GM12891 (cell line): ENCODE measurements around the gene OVCH1.
A peak's percentile ranks its signal among the peaks of the same experiment; 100 is the strongest.

ENCODE experiments used
- DNase-seq: peaks from one replicate; pipeline ENCODE4 v3.0.0; 2011; ENCODE audit warnings: low spot score; ENCODE audit not compliant: insufficient read length
- FAIRE-seq: peaks from 2 replicates; lab custom pipeline; 2011; peaks lifted over from hg19 to GRCh38; lab: Jason Lieb, UNC
- PAX5 ChIP-seq: IDR thresholded peaks from 2 replicates; pipeline ENCODE4 v1.6.1; 2011; ENCODE audit warnings: low read length, moderate library complexity, mild to moderate bottlenecking; ENCODE audit not compliant: insufficient read depth, severe bottlenecking
- POLR2A ChIP-seq: IDR thresholded peaks from 2 replicates; pipeline ENCODE4 v1.6.1; 2011; ENCODE audit warnings: low read depth, low read length, control low read depth
- POLR2AphosphoS5 ChIP-seq: IDR thresholded peaks from 2 replicates; pipeline ENCODE4 v1.6.1; 2011; ENCODE audit warnings: low read depth, low read length, control low read depth
- POU2F2 ChIP-seq: IDR thresholded peaks from 2 replicates; pipeline ENCODE4 v1.6.1; 2011; ENCODE audit warnings: low read depth, mild to moderate bottlenecking, control low read depth, low read length, moderate library complexity
- SPI1 ChIP-seq: IDR thresholded peaks from 2 replicates; pipeline ENCODE4 v1.6.1; 2011; ENCODE audit warnings: low read depth, low read length, control low read depth
- TAF1 ChIP-seq: IDR thresholded peaks from 2 replicates; pipeline ENCODE4 v1.6.1; 2011; ENCODE audit warnings: low read depth, low read length, control low read depth

OVCH1 gene

GRCh38 chr12:29426498-29426897, 71.0 kb downstream of the OVCH1 start:
- TF ChIP-seq POLR2A (no peak), POU2F2 (no peak), POLR2AphosphoS5 (no peak), PAX5 (no peak), SPI1 (no peak), TAF1 (no peak)
- DNase-seq (no peak), FAIRE-seq (no peak)

DNA sequence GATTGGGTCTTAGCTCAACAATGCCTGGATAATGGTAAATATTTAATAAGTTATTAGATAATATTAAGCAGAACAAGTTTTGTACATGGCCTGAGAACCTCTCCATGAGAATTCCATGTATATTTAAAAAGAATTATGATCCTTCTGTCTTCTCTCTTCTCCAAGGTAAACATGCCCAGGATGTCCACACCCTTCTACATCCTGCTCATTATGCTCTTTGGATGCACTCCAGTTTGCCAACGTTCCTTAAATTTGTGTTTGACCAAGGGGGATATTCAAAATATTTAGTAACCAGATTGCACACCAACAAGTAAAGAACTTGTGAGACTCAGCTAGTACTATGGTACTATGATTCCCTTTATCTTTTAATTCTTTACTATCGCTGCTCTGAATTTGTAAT, 71.8 kb downstream of the OVCH1 start:
- DNase-seq = no peak
- FAIRE-seq = no peak
- TF ChIP-seq POLR2A = no peak
- no peak for TF ChIP-seq POLR2AphosphoS5
- TF ChIP-seq SPI1 = no peak
- TF ChIP-seq PAX5 = no peak
- TF ChIP-seq TAF1 = no peak
- no peak for TF ChIP-seq POU2F2

- FAIRE-seq (no peak), DNase-seq (no peak)
- no peak for TF ChIP-seq TAF1
- no peak for TF ChIP-seq POU2F2
Observed at GRCh38 chr12:29416748-29417147, 80.7 kb downstream of the OVCH1 start.

- FAIRE-seq = no peak
- TF ChIP-seq POLR2AphosphoS5 = no peak
- no peak for TF ChIP-seq POLR2A
- no peak for TF ChIP-seq POU2F2
- TF ChIP-seq TAF1 = no peak
- TF ChIP-seq PAX5 = no peak
- TF ChIP-seq SPI1 = no peak
- DNase-seq = no peak
Observed at GRCh38 chr12:29415111-29415510, 82.4 kb downstream of the OVCH1 start.

DNA sequence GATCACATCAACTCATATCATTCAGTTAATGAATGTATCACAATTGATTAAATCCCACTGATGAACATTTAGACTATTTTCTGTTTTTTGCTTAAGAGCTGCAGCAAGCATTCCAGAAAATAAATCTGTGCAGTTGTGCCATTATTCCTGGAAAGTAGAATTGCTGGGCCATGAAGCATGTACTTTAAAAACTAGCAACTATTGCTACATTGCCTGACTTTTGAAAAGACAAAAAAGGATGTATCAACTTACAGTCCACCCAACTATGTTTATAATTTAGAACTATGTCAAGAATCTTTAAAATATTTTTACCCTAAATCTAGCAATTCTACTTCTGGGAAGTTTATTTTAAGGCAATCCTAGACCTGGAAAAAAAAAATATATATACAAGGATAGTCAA, 83.1 kb downstream of the OVCH1 start:
- no peak for DNase-seq
- no peak for FAIRE-seq
- no peak for TF ChIP-seq PAX5
- TF ChIP-seq POU2F2 = no peak
- TF ChIP-seq POLR2AphosphoS5 = no peak
- TF ChIP-seq POLR2A = no peak
- no peak for TF ChIP-seq TAF1
- no peak for TF ChIP-seq SPI1

DNA sequence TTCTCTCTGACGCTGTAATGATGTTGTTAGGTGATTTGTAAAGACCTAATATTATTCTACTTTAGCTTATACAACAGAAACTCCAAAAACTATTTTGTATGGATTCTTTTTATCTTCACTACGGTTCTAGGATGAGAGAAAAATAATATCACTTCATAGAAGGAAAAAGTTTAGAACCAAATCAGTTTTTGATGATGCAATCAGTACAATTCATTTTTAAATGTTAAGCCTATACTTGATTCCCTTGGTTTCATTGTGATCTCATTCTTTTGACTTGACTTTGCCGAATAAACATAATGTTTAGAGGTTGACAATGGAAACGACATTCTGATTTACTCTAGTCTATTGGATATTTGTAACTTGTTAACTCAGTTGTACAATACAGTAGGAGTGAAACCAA, 91.9 kb downstream of the OVCH1 start:
- FAIRE-seq = no peak
- no peak for DNase-seq
- TF ChIP-seq SPI1 = no peak
- TF ChIP-seq PAX5 = no peak
- TF ChIP-seq TAF1 = no peak
- no peak for TF ChIP-seq POLR2AphosphoS5
- no peak for TF ChIP-seq POU2F2
- TF ChIP-seq POLR2A = no peak

GRCh38 chr12:29403991-29404390, 93.5 kb downstream of the OVCH1 start:
- no peak for FAIRE-seq
- DNase-seq = no peak
- TF ChIP-seq SPI1 (no peak), POU2F2 (no peak), POLR2AphosphoS5 (no peak), PAX5 (no peak), TAF1 (no peak), POLR2A (no peak)

DNA sequence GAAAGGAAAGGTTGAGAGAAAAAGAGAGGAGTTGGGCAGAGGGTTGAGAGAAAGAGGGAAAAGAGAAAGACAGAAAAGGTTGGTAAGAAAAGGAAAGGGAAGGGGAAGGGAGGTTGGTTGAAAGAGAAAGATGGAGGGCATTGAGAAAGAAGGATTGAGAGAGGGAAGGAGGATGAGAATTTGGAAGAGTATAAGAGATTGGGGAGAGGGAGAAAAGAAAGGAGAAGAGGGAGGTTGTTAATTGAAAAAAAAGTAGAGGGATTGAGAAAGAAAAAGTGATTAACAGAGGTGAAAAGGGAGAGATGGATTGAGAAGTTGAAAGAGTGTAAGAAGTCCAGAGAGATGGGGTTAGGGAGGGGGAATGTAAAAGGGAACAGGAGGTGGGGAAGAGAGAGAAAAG, 95.0 kb downstream of the OVCH1 start:
- TF ChIP-seq POU2F2 (no peak), POLR2A (no peak), SPI1 (no peak), PAX5 (no peak), TAF1 (no peak), POLR2AphosphoS5 (no peak)
- FAIRE-seq (no peak), DNase-seq (no peak)

- TF ChIP-seq SPI1 (peak; percentile 84), TAF1 (no peak), POLR2AphosphoS5 (no peak), PAX5 (no peak), POU2F2 (no peak)
- no peak for FAIRE-seq
- no peak for DNase-seq
Observed at GRCh38 chr12:29398495-29398894, 99.0 kb downstream of the OVCH1 start.

DNA sequence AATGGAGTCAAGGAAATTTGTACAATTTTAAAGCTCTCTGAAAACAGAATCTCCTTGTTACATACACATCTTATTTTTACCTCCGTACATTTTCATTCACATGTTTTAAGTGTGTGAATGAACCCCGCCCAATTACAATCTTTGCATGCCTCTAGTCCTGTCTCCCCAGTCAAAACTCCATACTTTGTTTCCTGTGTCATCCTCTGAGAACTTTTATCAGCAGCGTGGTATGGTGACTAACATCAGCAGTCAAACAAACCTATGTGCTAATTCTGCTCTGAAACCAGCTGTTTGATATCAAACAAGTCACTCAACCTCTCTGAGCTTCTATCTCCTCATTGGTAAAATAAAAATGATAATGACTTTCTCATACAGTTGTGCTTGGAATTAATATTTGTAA, 100.7 kb downstream of the OVCH1 start:
- no peak for DNase-seq
- no peak for TF ChIP-seq POLR2AphosphoS5
- no peak for TF ChIP-seq TAF1
- TF ChIP-seq PAX5 = no peak
- TF ChIP-seq POU2F2 = no peak
- TF ChIP-seq SPI1 = no peak
- TF ChIP-seq POLR2A = no peak
- no peak for FAIRE-seq
